Measurements from ENCODE around the gene SCN4B.
A peak's percentile ranks its signal among the peaks of the same experiment; 100 is the strongest.

- TF ChIP-seq, protein P1, sequence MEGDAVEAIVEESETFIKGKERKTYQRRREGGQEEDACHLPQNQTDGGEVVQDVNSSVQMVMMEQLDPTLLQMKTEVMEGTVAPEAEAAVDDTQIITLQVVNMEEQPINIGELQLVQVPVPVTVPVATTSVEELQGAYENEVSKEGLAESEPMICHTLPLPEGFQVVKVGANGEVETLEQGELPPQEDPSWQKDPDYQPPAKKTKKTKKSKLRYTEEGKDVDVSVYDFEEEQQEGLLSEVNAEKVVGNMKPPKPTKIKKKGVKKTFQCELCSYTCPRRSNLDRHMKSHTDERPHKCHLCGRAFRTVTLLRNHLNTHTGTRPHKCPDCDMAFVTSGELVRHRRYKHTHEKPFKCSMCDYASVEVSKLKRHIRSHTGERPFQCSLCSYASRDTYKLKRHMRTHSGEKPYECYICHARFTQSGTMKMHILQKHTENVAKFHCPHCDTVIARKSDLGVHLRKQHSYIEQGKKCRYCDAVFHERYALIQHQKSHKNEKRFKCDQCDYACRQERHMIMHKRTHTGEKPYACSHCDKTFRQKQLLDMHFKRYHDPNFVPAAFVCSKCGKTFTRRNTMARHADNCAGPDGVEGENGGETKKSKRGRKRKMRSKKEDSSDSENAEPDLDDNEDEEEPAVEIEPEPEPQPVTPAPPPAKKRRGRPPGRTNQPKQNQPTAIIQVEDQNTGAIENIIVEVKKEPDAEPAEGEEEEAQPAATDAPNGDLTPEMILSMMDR (conservative IDR thresholded peaks at IDR 0.05; ENCODE audit: low read depth, low read length): peak; percentile 70
- TF ChIP-seq NFE2L2 (IDR thresholded peaks at IDR 0.05; ENCODE audit: low read depth, low read length): no peak
- no peak for TF ChIP-seq CEBPB (IDR thresholded peaks at IDR 0.05; ENCODE audit: low read depth, low read length)
- no peak for TF ChIP-seq MXI1 (IDR thresholded peaks at IDR 0.05; ENCODE audit: borderline replicate concordance, low read depth, low read length)
- TF ChIP-seq POLR2A (IDR thresholded peaks at IDR 0.05; ENCODE audit: low read depth, low read length): no peak
- peak; percentile 70 for TF ChIP-seq RAD21 (IDR thresholded peaks at IDR 0.05; ENCODE audit: low read length)
- TF ChIP-seq FOS (IDR thresholded peaks at IDR 0.05; ENCODE audit: low read depth, low read length): no peak
- TF ChIP-seq SMC3 (IDR thresholded peaks at IDR 0.05; ENCODE audit: low read depth, low read length): peak; percentile 53
- no peak for TF ChIP-seq BHLHE40 (IDR thresholded peaks at IDR 0.05; ENCODE audit: low read depth, low read length)
- TF ChIP-seq, protein P2, sequence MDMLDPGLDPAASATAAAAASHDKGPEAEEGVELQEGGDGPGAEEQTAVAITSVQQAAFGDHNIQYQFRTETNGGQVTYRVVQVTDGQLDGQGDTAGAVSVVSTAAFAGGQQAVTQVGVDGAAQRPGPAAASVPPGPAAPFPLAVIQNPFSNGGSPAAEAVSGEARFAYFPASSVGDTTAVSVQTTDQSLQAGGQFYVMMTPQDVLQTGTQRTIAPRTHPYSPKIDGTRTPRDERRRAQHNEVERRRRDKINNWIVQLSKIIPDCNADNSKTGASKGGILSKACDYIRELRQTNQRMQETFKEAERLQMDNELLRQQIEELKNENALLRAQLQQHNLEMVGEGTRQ (IDR thresholded peaks at IDR 0.05; ENCODE audit: low read depth, low read length): no peak
- TF ChIP-seq, protein P3, sequence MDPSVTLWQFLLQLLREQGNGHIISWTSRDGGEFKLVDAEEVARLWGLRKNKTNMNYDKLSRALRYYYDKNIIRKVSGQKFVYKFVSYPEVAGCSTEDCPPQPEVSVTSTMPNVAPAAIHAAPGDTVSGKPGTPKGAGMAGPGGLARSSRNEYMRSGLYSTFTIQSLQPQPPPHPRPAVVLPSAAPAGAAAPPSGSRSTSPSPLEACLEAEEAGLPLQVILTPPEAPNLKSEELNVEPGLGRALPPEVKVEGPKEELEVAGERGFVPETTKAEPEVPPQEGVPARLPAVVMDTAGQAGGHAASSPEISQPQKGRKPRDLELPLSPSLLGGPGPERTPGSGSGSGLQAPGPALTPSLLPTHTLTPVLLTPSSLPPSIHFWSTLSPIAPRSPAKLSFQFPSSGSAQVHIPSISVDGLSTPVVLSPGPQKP (IDR thresholded peaks at IDR 0.05; ENCODE audit: borderline replicate concordance, low read depth, low read length): no peak
Measured at GRCh38 chr11:118171269-118172062, 18.8 kb upstream of the SCN4B start.
